ENCODE results near the gene LLGL1.

LLGL1 gene

GRCh38 chr17:18253947-18254821, 28.7 kb downstream of the LLGL1 start:
- no peak for DNase-seq

GRCh38 chr17:18254888-18255649, 29.6 kb downstream of the LLGL1 start:
- no peak for DNase-seq

GRCh38 chr17:18256351-18256750, 30.9 kb downstream of the LLGL1 start:
- DNase-seq: no peak

- no peak for DNase-seq
Measured at GRCh38 chr17:18256776-18257175, 31.3 kb downstream of the LLGL1 start.

- DNase-seq: peak in 1 of 2 donors; percentile 75
Measured at GRCh38 chr17:18257268-18257981, 32.0 kb downstream of the LLGL1 start.

DNA sequence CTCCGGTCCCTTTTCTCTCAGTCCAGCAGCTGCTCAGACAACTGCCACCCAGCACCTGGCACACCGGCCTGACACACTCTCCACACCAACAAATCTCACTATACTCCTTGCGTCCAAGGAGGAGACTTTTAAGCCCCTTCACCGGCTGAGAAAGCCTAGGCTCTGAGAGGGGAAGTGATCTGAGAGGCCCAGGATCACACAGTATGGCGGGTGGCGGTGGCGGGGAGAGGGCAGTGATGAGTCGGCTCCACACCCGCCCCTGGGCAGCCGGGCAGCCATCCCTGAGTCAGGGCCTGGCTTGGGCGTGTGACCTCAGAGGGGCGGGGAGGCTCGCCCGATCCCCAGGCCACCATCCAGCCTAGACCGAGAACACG, 32.5 kb downstream of the LLGL1 start:
- DNase-seq: peak; percentile 88 to 90

DNA sequence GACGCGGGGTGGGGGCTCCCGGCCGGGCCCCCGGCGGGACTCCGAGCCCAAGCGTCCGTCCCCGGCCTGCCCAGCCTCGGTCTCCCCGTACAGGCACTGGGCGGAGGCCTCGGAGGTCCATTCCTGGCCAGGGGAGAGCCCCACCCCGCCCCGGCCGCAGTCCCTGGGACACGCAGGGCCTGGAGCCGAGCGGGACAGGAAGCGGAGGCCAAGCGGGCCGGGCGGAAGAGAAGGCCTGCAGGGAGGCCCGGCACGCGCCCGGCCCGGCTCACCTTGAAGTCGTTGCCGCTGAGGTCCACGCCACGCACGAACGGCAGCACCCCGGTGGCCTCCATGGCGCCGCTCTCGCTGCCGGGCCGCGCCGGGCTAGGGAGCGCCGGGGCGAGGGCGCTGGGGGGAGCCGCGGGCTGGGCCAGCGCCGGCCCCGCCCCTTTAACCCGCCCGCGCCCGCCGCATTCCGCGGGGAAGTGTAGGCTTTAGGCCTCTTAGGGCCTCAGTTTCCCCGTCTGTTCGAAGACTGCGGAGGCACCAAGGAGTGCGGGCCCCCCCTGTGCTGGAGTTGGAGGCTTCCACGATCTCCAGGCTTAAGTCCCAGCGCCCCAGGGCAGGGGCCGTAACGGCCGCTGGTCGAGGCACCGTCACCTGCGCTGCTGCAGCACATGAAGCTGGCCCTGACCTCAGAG, 33.1 kb downstream of the LLGL1 start, which contains the start of gene FLII:
Gene FLII, minus strand, starts transcription at position 383 of the 683 bp plus-strand sequence. Its CDS starts 48 bp downstream, at position 335.
- peak; percentile 28 to 57 for DNase-seq

GRCh38 chr17:18259621-18260331, 34.3 kb downstream of the LLGL1 start:
- no peak for DNase-seq

GRCh38 chr17:18260332-18261145, 35.1 kb downstream of the LLGL1 start, which contains the start of gene MIEF2:
Gene MIEF2 (plus strand): TSS chr17:18260662. CDS start chr17:18262721, 2,059 bp downstream.
- peak; percentile 89 to 90 for DNase-seq

GRCh38 chr17:18261146-18261515, 35.7 kb downstream of the LLGL1 start:
- peak; percentile 34 to 39 for DNase-seq

- no peak for DNase-seq
Measured at GRCh38 chr17:18261659-18262058, 36.2 kb downstream of the LLGL1 start.

GRCh38 chr17:18262111-18262510, 36.7 kb downstream of the LLGL1 start:
- DNase-seq: peak; percentile 5 to 23

DNA sequence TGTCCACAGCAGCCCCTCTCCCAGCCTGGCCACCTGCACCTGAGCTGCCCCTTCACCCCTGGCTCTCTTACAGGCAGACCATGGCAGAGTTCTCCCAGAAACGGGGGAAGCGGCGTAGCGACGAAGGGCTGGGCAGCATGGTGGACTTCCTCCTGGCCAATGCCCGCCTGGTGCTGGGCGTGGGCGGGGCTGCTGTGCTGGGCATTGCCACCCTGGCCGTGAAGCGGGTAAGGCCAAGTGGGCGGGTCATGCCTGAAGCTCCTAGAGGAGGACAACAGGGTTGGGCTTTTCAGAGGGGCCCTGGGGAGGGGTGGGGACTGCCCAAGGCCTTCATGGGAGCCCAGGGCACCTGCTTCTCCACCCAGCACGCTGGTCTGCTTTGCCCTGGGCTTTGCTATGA, 37.2 kb downstream of the LLGL1 start:
- peak in 1 of 2 donors; percentile 24 for DNase-seq

GRCh38 chr17:18263885-18264682, 38.6 kb downstream of the LLGL1 start:
- DNase-seq: no peak

DNA sequence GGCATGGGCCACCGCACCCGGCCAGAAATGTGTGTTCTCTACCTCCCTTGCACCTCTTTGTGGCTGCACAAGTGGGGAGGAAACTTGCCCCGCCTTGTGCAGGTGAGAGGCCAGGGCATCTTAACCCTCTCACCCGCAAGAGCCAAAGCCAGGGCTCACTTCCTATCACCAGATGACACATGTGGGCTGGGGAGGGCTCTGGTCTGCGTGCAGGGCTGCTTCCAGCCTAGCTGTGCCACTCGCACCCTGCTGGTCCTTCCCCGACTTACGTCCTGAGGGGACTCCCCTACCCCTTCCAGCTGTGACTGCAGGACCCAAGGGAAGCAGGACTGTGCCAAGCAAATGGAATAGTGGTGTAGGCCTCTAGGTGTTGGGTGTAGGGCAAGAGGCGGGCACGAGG, 41.9 kb downstream of the LLGL1 start:
- DNase-seq: no peak

DNA sequence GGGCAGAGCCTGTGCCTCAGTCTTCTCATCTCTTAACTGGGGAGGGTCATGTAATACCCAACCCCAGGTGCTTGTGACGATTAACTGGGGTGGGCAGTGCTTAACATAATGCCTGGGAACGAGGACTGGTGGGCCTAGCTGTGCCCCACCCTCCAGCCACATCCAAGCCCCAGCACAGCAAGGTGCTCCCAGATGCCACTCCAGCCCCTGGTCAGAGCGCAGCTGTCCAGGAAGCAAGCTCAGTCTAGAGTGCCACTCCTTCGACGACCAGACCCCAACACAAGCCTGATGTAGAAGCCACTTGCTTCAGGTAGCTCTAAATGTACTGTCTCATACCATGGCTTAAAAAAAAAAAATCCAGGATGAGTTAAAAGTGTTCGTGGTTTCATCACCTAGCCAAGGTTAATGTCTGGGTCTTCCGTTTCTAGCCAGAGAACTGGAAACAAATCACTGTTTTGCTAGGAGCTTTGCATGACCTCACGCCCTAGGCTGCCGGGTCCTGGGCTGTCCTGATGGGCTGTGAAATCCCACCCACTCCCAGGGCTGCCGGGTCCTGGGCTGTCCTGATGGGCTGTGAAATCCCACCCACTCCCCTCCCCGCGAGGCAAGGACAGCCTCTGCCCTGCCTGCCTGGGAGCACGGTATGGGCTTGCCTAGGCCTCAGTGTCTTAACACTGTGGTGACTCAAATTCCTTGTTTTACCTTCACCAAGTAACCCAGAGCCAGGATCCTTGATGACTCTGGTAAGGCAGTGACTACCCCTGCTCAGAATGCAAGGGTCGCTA, 42.7 kb downstream of the LLGL1 start:
- DNase-seq: no peak

DNA sequence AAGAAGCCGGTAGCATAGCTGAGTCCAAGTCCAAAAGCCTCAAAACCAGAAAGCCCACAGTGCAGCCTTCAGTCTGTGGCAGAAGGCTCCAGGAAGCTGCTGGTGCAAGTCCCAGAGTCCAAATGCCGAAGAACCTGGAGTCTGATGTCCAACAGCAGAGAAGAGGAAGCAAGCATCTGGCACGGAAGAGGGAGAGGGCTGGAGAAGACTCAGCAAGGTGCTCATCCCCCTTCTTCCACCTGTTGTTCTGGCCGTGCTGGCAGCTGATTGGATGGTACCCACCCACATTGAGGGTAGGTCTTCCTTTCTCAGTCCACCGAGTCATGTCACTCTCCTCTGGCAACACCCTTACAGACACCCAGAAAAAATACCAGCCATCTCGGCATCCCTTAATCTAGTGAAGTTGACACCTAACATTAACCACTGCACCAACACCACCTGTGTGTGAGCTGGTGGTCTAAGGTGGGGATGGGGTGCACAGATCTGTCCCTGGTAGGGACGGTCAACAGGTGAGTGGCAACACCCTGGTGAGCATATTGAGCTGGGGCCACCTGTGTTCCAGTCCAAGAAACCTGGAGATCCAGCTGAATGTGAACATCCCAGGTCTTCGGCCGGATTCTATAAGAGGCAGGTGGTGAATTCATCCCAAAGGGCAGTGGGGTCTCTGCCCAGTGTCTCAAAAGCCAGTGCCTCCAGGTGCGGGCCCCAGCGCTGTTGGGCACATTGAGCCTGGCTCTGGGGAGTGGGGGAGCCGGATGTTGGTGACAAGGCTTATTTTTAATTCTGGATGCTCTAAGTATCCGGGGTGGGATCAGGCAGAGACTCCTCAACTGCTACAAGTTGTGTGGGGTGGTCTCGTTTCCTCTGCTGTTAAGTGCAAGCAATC, 44.9 kb downstream of the LLGL1 start:
- no peak for DNase-seq

DNA sequence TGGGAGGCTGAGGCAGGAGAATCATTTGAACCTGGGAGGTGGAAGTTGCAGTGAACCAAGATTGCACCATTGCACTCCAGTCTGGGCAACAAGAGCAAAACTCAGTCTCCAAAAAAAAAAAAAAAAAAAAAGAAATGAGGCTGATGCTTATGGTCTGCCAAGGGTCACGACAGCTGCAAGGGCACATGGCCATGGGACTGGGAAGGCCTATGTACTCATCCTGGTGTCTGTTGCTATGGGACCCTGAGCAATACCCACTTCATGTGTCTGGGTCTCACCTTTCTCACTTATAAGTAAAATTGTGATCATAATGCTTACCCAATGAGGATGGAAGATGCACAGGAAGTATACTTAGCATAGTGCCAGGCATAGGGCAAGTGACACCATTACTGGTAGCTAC, 51.6 kb downstream of the LLGL1 start:
- no peak for DNase-seq

Measured in inflammatory macrophage treated with lipopolysaccharide for 1 hour (primary cell).